ENCODE data around the gene WDR70. TPM values are rescaled to one million over a fixed set of nuclear protein-coding genes. Genes with fewer than 3 reads are reported as not detected.

The WDR70 gene
- total RNA-seq, 1 donor from 2014 or later, result 18.7 TPM

- no peak for DNase-seq
- TF ChIP-seq, protein P1, sequence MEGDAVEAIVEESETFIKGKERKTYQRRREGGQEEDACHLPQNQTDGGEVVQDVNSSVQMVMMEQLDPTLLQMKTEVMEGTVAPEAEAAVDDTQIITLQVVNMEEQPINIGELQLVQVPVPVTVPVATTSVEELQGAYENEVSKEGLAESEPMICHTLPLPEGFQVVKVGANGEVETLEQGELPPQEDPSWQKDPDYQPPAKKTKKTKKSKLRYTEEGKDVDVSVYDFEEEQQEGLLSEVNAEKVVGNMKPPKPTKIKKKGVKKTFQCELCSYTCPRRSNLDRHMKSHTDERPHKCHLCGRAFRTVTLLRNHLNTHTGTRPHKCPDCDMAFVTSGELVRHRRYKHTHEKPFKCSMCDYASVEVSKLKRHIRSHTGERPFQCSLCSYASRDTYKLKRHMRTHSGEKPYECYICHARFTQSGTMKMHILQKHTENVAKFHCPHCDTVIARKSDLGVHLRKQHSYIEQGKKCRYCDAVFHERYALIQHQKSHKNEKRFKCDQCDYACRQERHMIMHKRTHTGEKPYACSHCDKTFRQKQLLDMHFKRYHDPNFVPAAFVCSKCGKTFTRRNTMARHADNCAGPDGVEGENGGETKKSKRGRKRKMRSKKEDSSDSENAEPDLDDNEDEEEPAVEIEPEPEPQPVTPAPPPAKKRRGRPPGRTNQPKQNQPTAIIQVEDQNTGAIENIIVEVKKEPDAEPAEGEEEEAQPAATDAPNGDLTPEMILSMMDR (IDR thresholded peaks at IDR 0.05; ENCODE audit: borderline replicate concordance), result no peak
- intact Hi-C loops (cut with micrococcal nuclease), result no loop called here
- H3K4me3 ChIP-seq, result no peak overlapping the region
- H3K4me1 ChIP-seq, result no peaks in the 10 kb centered on the region
- H3K27ac ChIP-seq (replicated peaks), result no peak overlapping the region
- peaks cover 4% of the 10 kb centered on the region for H3K27me3 ChIP-seq (ENCODE audit: low read depth)
- H3K36me3 ChIP-seq, result no peaks in the 10 kb centered on the region
- H3K9me3 ChIP-seq (replicated peaks), result peaks cover 24% of the 10 kb centered on the region
These were observed 420.8 kb downstream of the WDR70 start for GRCh38 chr5:37799865-37800421.

DNA sequence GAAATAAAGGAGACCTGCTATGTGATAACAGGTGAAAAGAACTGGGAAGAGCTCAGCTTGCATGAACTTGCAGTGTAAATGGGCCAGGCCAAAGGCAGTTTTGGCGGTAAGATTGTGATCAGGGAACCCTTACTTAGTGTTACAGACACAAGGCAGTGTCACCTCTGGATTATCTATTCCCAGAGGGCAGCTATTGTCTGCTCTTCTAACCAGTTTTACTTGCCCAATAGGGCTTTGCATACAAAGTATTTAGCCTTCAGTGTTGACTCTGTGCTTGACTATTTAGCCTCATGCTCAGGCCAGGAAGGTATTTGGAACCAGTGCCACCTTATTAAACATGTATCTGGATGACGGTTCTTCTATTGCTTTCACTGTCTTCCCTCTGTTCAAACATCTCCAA, 422.4 kb downstream of the WDR70 start:
- H3K27me3 ChIP-seq (ENCODE audit: low read depth), result peaks cover 8% of the 10 kb centered on the region
- H3K36me3 ChIP-seq, result no peaks in the 10 kb centered on the region
- H3K4me3 ChIP-seq, result no peak overlapping the region
- no peak for DNase-seq
- H3K9me3 ChIP-seq (replicated peaks), result peaks cover 8% of the 10 kb centered on the region
- intact Hi-C loops (cut with micrococcal nuclease), result no loop called here
- no peaks in the 10 kb centered on the region for H3K4me1 ChIP-seq
- TF ChIP-seq, protein P1 (IDR thresholded peaks at IDR 0.05; ENCODE audit: borderline replicate concordance), result no peak
- no peak overlapping the region for H3K27ac ChIP-seq (replicated peaks)

Other genes starting within 250 kb of the WDR70 start
- 8.3 TPM for gene CPLANE1, start 129.9 kb upstream of the WDR70 start, total RNA-seq
- 10.7 TPM for gene NUP155, start 8.2 kb upstream of the WDR70 start, total RNA-seq

All from left ventricle myocardium inferior (tissue), 1 donor.